ENCODE results near the gene TAPBPL.

The TAPBPL gene

DNA sequence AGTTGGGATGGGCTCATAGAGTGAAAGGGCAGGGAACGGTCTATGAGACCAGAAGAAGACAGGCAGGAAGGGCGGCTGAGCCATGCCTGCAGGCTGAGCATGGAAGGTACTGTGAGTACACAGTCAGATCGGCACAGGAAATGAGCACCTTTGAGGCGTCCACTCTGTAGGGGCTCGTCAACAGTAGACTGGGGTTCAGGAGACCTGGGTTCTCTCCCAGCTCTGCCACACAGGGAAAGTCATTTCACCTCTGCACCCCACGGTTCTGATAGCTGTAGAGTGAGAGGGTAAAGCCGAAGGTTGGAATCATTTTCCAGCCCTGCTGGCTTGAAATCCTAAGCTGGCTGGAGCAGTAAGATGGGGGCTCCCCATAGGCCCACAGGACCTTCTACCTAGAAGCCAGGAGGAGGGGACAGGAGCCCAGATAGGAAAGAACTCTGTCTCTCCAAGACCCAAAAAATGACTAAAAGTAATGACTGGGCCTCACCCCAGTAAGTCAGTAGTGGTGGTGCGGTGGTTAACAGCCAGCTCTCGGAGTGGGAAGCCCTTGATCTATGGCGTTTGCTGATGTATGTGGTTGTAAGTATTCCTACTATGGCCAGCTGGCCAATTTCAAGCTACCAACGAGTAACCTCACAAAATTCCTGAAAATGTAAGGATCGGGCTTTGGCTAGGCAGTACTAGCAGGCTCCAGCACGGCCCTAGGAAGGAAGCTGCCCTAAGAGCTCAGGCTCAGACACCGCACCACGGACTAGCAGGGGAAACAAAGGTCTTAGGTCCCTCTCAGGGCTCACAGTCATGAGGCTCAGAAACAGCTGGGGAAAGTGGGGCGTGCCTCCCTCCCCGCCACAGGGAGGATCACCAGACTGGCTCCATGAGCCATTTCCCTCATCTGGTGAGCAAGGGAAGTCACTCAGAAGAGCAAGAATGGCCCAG is 17.4 kb upstream of the TAPBPL start:
- H2AFZ ChIP-seq (ENCODE audit: low read length), result no peak overlapping the region
- peaks cover under 1% of the 10 kb centered on the region; the same call in 1 of the 2 replicates for H3F3A ChIP-seq (ENCODE audit: insufficient read depth, low read length)
- no peaks in the 10 kb centered on the region for H3K27me3 ChIP-seq (ENCODE audit: insufficient read depth, low read length)
- H3K36me3 ChIP-seq (ENCODE audit: insufficient read depth, low read length), result no peaks in the 10 kb centered on the region
- H3K4me2 ChIP-seq (ENCODE audit: low read length), result peak overlapping the region; percentile 54
- no peaks in the 10 kb centered on the region for H3K79me2 ChIP-seq (ENCODE audit: insufficient read depth, low read length)
- H3K27ac ChIP-seq (ENCODE audit: low read depth, low read length, poor library complexity, severe bottlenecking), result peak overlapping the region; percentile 89
- no peak overlapping the region for H3K4me3 ChIP-seq (ENCODE audit: low read depth, low read length, poor library complexity, severe bottlenecking)
- H3K9me3 ChIP-seq (ENCODE audit: low read length), result no peaks in the 10 kb centered on the region
- H4K20me1 ChIP-seq (ENCODE audit: insufficient read depth, low read length), result no peaks in the 10 kb centered on the region
- H3K9me2 ChIP-seq (ENCODE audit: low read depth, low read length), result no peaks in the 10 kb centered on the region
- TF ChIP-seq, protein P1, sequence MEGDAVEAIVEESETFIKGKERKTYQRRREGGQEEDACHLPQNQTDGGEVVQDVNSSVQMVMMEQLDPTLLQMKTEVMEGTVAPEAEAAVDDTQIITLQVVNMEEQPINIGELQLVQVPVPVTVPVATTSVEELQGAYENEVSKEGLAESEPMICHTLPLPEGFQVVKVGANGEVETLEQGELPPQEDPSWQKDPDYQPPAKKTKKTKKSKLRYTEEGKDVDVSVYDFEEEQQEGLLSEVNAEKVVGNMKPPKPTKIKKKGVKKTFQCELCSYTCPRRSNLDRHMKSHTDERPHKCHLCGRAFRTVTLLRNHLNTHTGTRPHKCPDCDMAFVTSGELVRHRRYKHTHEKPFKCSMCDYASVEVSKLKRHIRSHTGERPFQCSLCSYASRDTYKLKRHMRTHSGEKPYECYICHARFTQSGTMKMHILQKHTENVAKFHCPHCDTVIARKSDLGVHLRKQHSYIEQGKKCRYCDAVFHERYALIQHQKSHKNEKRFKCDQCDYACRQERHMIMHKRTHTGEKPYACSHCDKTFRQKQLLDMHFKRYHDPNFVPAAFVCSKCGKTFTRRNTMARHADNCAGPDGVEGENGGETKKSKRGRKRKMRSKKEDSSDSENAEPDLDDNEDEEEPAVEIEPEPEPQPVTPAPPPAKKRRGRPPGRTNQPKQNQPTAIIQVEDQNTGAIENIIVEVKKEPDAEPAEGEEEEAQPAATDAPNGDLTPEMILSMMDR (IDR thresholded peaks at IDR 0.05; ENCODE audit: low read length), result no peak
- no peak for TF ChIP-seq EZH2 (IDR thresholded peaks at IDR 0.05; ENCODE audit: borderline replicate concordance, low read length)
- H3K4me1 ChIP-seq (ENCODE audit: insufficient read depth, low read length, severe bottlenecking), result peaks cover 54% of the 10 kb centered on the region
- H3K9ac ChIP-seq (ENCODE audit: low read length), result peak overlapping the region; percentile 58

DNA sequence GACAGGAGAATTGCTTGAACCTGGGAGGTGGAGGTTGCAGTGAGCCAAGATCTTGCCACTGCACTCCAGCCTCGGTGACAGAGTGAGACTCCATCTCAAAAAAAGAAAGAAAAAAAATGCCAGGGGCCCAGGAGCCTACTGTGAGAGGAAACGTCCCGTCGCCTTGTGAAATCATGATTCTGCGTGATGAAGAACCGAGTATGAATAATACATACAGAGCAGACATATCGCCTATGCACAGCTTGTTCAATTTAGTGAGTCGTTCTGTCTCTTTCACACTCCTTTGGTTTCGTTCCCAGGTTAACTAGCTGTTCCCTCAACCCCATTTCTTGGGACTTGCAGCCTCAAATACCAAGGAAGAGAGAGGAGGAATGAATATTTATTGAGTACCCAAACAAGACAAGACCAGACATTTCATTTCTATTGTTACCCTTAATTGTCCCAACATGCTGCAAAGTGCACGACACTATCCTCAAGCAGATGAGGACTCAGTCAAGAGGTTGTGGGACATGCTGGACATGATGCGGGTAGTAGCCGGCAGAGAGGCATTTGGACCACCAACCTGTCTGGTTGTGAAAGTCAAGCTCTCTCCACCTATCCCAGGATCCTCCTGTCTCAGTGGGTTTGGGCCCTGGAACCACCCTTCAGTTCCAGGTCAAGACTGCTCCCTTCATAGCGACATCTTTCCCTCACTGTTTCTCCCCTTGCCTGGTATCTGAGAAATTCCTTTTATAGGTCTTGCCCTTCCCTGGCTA is 15.7 kb upstream of the TAPBPL start:
- H4K20me1 ChIP-seq (ENCODE audit: insufficient read depth, low read length), result no peaks in the 10 kb centered on the region
- H3K4me1 ChIP-seq (ENCODE audit: insufficient read depth, low read length, severe bottlenecking), result peaks cover 45% of the 10 kb centered on the region
- peak overlapping the region; percentile 31 for H3K27ac ChIP-seq (ENCODE audit: low read depth, low read length, poor library complexity, severe bottlenecking)
- no peaks in the 10 kb centered on the region for H3K27me3 ChIP-seq (ENCODE audit: insufficient read depth, low read length)
- no peak overlapping the region for H2AFZ ChIP-seq (ENCODE audit: low read length)
- TF ChIP-seq, protein P1 (IDR thresholded peaks at IDR 0.05; ENCODE audit: low read length), result no peak
- no peak for TF ChIP-seq EZH2 (IDR thresholded peaks at IDR 0.05; ENCODE audit: borderline replicate concordance, low read length)
- no peaks in the 10 kb centered on the region for H3K79me2 ChIP-seq (ENCODE audit: insufficient read depth, low read length)
- H3K9ac ChIP-seq (ENCODE audit: low read length), result no peak overlapping the region
- no peaks in the 10 kb centered on the region for H3K9me3 ChIP-seq (ENCODE audit: low read length)
- H3K4me3 ChIP-seq (ENCODE audit: low read depth, low read length, poor library complexity, severe bottlenecking), result no peak overlapping the region
- no peaks in the 10 kb centered on the region for H3K9me2 ChIP-seq (ENCODE audit: low read depth, low read length)
- 0 out of 2 replicates have a peak, but pooled peaks cover 4% of the 10 kb centered on the region for H3F3A ChIP-seq (ENCODE audit: insufficient read depth, low read length)
- no peak overlapping the region for H3K4me2 ChIP-seq (ENCODE audit: low read length)
- no peaks in the 10 kb centered on the region for H3K36me3 ChIP-seq (ENCODE audit: insufficient read depth, low read length)

DNA sequence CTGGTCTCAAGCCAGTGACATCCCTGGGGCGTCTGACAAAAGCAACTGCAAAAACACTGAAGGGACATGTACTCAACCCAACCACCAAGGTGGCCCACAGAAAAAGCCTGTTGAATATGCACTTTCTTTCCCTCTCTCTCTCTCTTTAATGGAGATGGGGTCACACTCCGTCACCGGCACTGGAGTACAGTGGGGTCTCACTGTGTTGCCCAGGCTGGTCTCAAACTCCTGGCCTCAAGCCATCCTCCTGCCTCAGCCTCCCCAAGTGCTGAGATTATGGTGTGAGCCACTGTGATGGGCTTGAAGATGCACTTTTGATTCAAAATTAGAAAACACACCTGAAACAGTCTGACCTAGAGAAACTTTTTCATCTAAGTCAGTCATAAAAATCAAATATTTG is 14.3 kb upstream of the TAPBPL start:
- no peaks in the 10 kb centered on the region for H3K79me2 ChIP-seq (ENCODE audit: insufficient read depth, low read length)
- H3K27me3 ChIP-seq (ENCODE audit: insufficient read depth, low read length), result no peaks in the 10 kb centered on the region
- H3K4me3 ChIP-seq (ENCODE audit: low read depth, low read length, poor library complexity, severe bottlenecking), result no peak overlapping the region
- H3K9me3 ChIP-seq (ENCODE audit: low read length), result no peaks in the 10 kb centered on the region
- H3F3A ChIP-seq (ENCODE audit: insufficient read depth, low read length), result 0 out of 2 replicates have a peak, but pooled peaks cover 4% of the 10 kb centered on the region
- no peak overlapping the region for H3K4me2 ChIP-seq (ENCODE audit: low read length)
- H3K4me1 ChIP-seq (ENCODE audit: insufficient read depth, low read length, severe bottlenecking), result peaks cover 45% of the 10 kb centered on the region
- no peak overlapping the region for H3K9ac ChIP-seq (ENCODE audit: low read length)
- no peaks in the 10 kb centered on the region for H3K36me3 ChIP-seq (ENCODE audit: insufficient read depth, low read length)
- no peaks in the 10 kb centered on the region for H4K20me1 ChIP-seq (ENCODE audit: insufficient read depth, low read length)
- H3K27ac ChIP-seq (ENCODE audit: low read depth, low read length, poor library complexity, severe bottlenecking), result peak overlapping the region; percentile 50
- no peaks in the 10 kb centered on the region for H3K9me2 ChIP-seq (ENCODE audit: low read depth, low read length)
- TF ChIP-seq EZH2 (IDR thresholded peaks at IDR 0.05; ENCODE audit: borderline replicate concordance, low read length), result no peak
- TF ChIP-seq, protein P1 (IDR thresholded peaks at IDR 0.05; ENCODE audit: low read length), result no peak
- no peak overlapping the region for H2AFZ ChIP-seq (ENCODE audit: low read length)

Data from OCI-LY1 (cell line).